SH-SY5Y (cell line): Measurements from ENCODE around the gene KCNK6.

Experiments used
- GATA2 ChIP-seq: IDR thresholded peaks from 2 replicates; pipeline ENCODE4 v1.6.1; 2011; ENCODE audit warnings: mild to moderate bottlenecking, low read depth, low read length
- GATA3 ChIP-seq: IDR thresholded peaks from 2 replicates; pipeline ENCODE4 v1.6.1; 2011; ENCODE audit warnings: low read depth, mild to moderate bottlenecking, low read length, moderate library complexity

The KCNK6 gene

GRCh38 chr19:38326591-38326990, 6.9 kb downstream of the KCNK6 start:
- TF ChIP-seq GATA2 (no peak), GATA3 (no peak)

GRCh38 chr19:38329651-38330050, 10.0 kb downstream of the KCNK6 start:
- TF ChIP-seq GATA3 (no peak), GATA2 (no peak)

- no peak for TF ChIP-seq GATA3
- no peak for TF ChIP-seq GATA2
Observed at GRCh38 chr19:38331728-38332127, 12.1 kb downstream of the KCNK6 start.

- TF ChIP-seq GATA3: no peak
- no peak for TF ChIP-seq GATA2
Observed at GRCh38 chr19:38333245-38333644, 13.6 kb downstream of the KCNK6 start.

- TF ChIP-seq GATA3 (no peak), GATA2 (no peak)
Observed at GRCh38 chr19:38335949-38336637, 16.4 kb downstream of the KCNK6 start.

- TF ChIP-seq GATA2 (no peak), GATA3 (no peak)
Observed at GRCh38 chr19:38336638-38337359, 17.2 kb downstream of the KCNK6 start.

- TF ChIP-seq GATA3 (no peak), GATA2 (no peak)
Observed at GRCh38 chr19:38337360-38337653, 17.7 kb downstream of the KCNK6 start.

GRCh38 chr19:38340927-38341326, 21.3 kb downstream of the KCNK6 start:
- TF ChIP-seq GATA2 (no peak), GATA3 (no peak)

- no peak for TF ChIP-seq GATA2
- TF ChIP-seq GATA3: no peak
Observed at GRCh38 chr19:38346837-38347236, 27.2 kb downstream of the KCNK6 start.

- TF ChIP-seq GATA3 (no peak), GATA2 (no peak)
Observed at GRCh38 chr19:38350883-38351282, 31.2 kb downstream of the KCNK6 start.

- no peak for TF ChIP-seq GATA3
- no peak for TF ChIP-seq GATA2
Observed at GRCh38 chr19:38351865-38352395, 32.3 kb downstream of the KCNK6 start.

- TF ChIP-seq GATA2 (no peak), GATA3 (no peak)
Observed at GRCh38 chr19:38352611-38353010, 33.0 kb downstream of the KCNK6 start.

- TF ChIP-seq GATA3 (no peak), GATA2 (no peak)
Observed at GRCh38 chr19:38355728-38356725, 36.4 kb downstream of the KCNK6 start.

GRCh38 chr19:38358071-38358470, 38.4 kb downstream of the KCNK6 start:
- TF ChIP-seq GATA2 (no peak), GATA3 (no peak)
